ENCODE data around the gene GRIK4. TPM values are rescaled to one million over a fixed set of nuclear protein-coding genes. Genes with fewer than 3 reads are reported as not detected.

GRIK4 gene
- total and polyA plus RNA-seq, 2 donors (not counting 3 experiments of a cell fraction or from before 2014, with no cell fraction given) = 0.81 to 1.6 TPM

DNA sequence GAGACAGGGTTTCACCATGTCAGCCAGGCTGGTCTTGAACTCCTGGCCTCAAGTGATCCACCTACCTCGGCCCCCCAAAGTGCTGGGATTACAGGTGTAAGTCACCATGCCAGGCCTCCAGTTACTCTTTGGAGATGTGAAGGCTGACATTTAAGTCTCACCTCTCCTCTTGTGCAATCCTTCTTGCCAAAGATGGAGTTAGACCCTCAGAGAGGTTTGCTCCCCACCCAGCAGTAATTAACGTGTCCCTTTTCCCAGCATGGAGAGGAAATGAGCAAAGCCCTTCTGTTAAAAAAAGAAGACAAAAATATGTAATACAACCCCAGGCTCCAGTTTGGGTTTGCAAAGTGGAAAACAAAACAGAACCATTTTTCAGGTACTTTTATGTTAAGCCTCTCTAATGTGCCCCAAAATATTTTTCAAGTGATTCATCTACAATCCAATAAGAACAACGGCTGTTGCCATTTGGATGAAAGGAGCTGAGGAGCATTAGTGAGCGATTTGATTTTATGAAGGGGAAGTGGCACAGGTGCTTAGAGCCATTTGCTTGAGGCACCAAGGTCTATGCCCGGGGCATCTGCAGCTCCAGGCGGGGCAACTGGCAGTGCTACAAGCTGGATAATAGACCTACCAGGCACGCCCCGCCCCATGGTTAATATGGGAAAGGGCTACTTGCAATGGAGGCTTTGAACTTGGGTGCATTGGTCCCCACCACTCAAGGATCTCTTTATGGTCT, 57.2 kb downstream of the GRIK4 start:
- H3K9ac ChIP-seq (replicated peaks; ENCODE audit: extremely low read depth, insufficient read depth, low read length) = no peak overlapping the region
- no peaks in the 10 kb centered on the region for H3K79me2 ChIP-seq (ENCODE audit: control insufficient read depth, insufficient read depth, low read length)
- no peak overlapping the region for H3K4me2 ChIP-seq (ENCODE audit: insufficient read depth, low read length)
- H3K4me3 ChIP-seq (replicated peaks in 1 of 3; ENCODE audit: insufficient read depth in 1 of 3, low read depth in 1 of 3, low read length in 3 of 3) = no peak overlapping the region
- CTCF ChIA-PET = interaction anchor here (1.9 kb wide), 1 partner anchor 57 kb away, joined by 9 read pairs; the partner anchor contains the start of gene GRIK4
- no peak for DNase-seq (ENCODE audit: low read depth, low spot score)
- TF ChIP-seq POLR2A (IDR thresholded peaks at IDR 0.05; ENCODE audit: low read depth, low read length) = no peak
- TF ChIP-seq JUN (IDR thresholded peaks at IDR 0.05; ENCODE audit: borderline replicate concordance, insufficient read depth, insufficient read length, low read depth) = no peak
- no TSS peak for BruUV-seq (replicated peaks)
- no peak overlapping the region for H3K27ac ChIP-seq (ENCODE audit: insufficient read depth, low read depth, low read length)
- dilution Hi-C loops (cut with MboI; ENCODE audit: extremely low pct_ligation_motif_present, low sequenced_read_pairs) = no loop called here
- intact Hi-C loops (cut with micrococcal nuclease) = loop anchor here (10.0 kb wide), 1 partner anchor 354 kb away; the partner anchor contains the start of gene OAF
- H3K36me3 ChIP-seq (ENCODE audit: control insufficient read depth in 2 of 2, extremely low read depth in 1 of 2, insufficient read depth in 2 of 2, low read length in 2 of 2) = no peaks in the 10 kb centered on the region
- H2AFZ ChIP-seq (ENCODE audit: low read depth, low read length) = no peak overlapping the region
- no peak for FAIRE-seq
- no peaks in the 10 kb centered on the region for H3K9me3 ChIP-seq (replicated peaks; ENCODE audit: control insufficient read depth, insufficient read depth, low read length)
- POLR2A ChIA-PET = no interaction called here
- H4K20me1 ChIP-seq (replicated peaks; ENCODE audit: control insufficient read depth, extremely low read depth, insufficient read depth, low read length) = no peaks in the 10 kb centered on the region
- no peaks in the 10 kb centered on the region for H3K9me1 ChIP-seq (replicated peaks; ENCODE audit: control insufficient read depth, extremely low read depth, insufficient read depth, low read length)
- H3K27me3 ChIP-seq (ENCODE audit: control insufficient read depth in 2 of 2, insufficient read depth in 2 of 2, low read length in 2 of 2) = no peaks in the 10 kb centered on the region
- peaks cover 25% of the 10 kb centered on the region for H3K4me1 ChIP-seq (ENCODE audit: control insufficient read depth, extremely low read depth, insufficient read depth, low read length)

DNA sequence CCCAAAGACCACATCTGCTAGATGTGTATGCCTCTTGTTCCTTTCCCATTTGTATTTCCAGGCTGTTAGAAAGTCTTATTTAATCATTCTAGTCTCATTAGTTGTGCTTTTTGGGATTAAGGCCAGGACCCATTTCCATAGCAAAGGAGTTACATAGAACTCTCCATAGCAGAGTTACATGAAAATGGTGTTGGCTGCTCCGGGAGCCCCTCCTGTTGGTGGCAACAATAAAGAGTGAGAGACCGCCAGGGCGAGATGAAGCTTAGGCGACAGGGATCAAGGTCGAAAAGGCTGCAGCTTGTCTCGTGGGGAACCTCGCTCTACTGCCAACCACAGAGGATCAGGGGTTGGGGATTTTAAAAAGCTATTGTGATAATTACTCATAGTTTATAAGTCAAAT, 58.3 kb downstream of the GRIK4 start:
- CTCF ChIA-PET = interaction anchor here (0.8 to 1.9 kb wide), 2 partner anchors 9 to 59 kb away, joined by 3 to 9 read pairs; partner anchors contain the start of gene GRIK4

More for the DNA sequence above, 58.3 kb downstream of the GRIK4 start:
- Histone ChIP-seq H3K4me1 (ENCODE audit: control insufficient read depth, extremely low read depth, insufficient read depth, low read length) (peaks cover 17% of the 10 kb centered on the region), H3K9me3 (replicated peaks; ENCODE audit: control insufficient read depth, insufficient read depth, low read length) (no peaks in the 10 kb centered on the region), H4K20me1 (replicated peaks; ENCODE audit: control insufficient read depth, extremely low read depth, insufficient read depth, low read length) (no peaks in the 10 kb centered on the region), H3K27me3 (ENCODE audit: control insufficient read depth in 2 of 2, insufficient read depth in 2 of 2, low read length in 2 of 2) (no peaks in the 10 kb centered on the region), H3K9ac (replicated peaks; ENCODE audit: extremely low read depth, insufficient read depth, low read length) (no peak overlapping the region), H3K27ac (ENCODE audit: insufficient read depth, low read depth, low read length) (no peak overlapping the region), H2AFZ (ENCODE audit: low read depth, low read length) (no peak overlapping the region), H3K79me2 (ENCODE audit: control insufficient read depth, insufficient read depth, low read length) (no peaks in the 10 kb centered on the region), H3K4me3 (replicated peaks in 1 of 3; ENCODE audit: insufficient read depth in 1 of 3, low read depth in 1 of 3, low read length in 3 of 3) (no peak overlapping the region), H3K36me3 (ENCODE audit: control insufficient read depth in 2 of 2, extremely low read depth in 1 of 2, insufficient read depth in 2 of 2, low read length in 2 of 2) (no peaks in the 10 kb centered on the region), H3K4me2 (ENCODE audit: insufficient read depth, low read length) (no peak overlapping the region), H3K9me1 (replicated peaks; ENCODE audit: control insufficient read depth, extremely low read depth, insufficient read depth, low read length) (no peaks in the 10 kb centered on the region)
- dilution Hi-C loops (cut with MboI; ENCODE audit: extremely low pct_ligation_motif_present, low sequenced_read_pairs) (no loop called here), intact Hi-C loops (cut with micrococcal nuclease) (loop anchor here (10.0 kb wide), 1 partner anchor 355 kb away; the partner anchor contains the start of gene OAF)
- BruUV-seq (replicated peaks) = no TSS peak
- no peak for DNase-seq (ENCODE audit: low read depth, low spot score)
- POLR2A ChIA-PET = no interaction called here
- TF ChIP-seq POLR2AphosphoS5 (IDR thresholded peaks at IDR 0.05; ENCODE audit: insufficient read depth, low read depth, low read length) = no peak
- TF ChIP-seq, protein P1, sequence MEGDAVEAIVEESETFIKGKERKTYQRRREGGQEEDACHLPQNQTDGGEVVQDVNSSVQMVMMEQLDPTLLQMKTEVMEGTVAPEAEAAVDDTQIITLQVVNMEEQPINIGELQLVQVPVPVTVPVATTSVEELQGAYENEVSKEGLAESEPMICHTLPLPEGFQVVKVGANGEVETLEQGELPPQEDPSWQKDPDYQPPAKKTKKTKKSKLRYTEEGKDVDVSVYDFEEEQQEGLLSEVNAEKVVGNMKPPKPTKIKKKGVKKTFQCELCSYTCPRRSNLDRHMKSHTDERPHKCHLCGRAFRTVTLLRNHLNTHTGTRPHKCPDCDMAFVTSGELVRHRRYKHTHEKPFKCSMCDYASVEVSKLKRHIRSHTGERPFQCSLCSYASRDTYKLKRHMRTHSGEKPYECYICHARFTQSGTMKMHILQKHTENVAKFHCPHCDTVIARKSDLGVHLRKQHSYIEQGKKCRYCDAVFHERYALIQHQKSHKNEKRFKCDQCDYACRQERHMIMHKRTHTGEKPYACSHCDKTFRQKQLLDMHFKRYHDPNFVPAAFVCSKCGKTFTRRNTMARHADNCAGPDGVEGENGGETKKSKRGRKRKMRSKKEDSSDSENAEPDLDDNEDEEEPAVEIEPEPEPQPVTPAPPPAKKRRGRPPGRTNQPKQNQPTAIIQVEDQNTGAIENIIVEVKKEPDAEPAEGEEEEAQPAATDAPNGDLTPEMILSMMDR (IDR thresholded peaks at IDR 0.05; ENCODE audit: extremely low read depth in 1 of 2, insufficient read depth in 1 of 2, low read depth in 1 of 2, low read length in 2 of 2) = no peak
- no peak for TF ChIP-seq FOS (IDR thresholded peaks at IDR 0.05; ENCODE audit: borderline replicate concordance, insufficient read depth, low read length)
- TF ChIP-seq EZH2 (IDR thresholded peaks at IDR 0.05; ENCODE audit: borderline replicate concordance, low read depth, low read length, severe bottlenecking) = no peak
- TF ChIP-seq GATA2 (IDR thresholded peaks at IDR 0.05; ENCODE audit: insufficient read depth, insufficient read length, low read depth, low read length) = no peak
- TF ChIP-seq, protein P2, sequence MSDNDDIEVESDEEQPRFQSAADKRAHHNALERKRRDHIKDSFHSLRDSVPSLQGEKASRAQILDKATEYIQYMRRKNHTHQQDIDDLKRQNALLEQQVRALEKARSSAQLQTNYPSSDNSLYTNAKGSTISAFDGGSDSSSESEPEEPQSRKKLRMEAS (IDR thresholded peaks at IDR 0.05; ENCODE audit: insufficient read depth, insufficient read length) = no peak
- no peak for TF ChIP-seq JUN (IDR thresholded peaks at IDR 0.05; ENCODE audit: borderline replicate concordance, insufficient read depth, insufficient read length, low read depth)
- TF ChIP-seq MYC (IDR thresholded peaks at IDR 0.05; ENCODE audit: low read depth, low read length) = no peak
- FAIRE-seq = no peak
